PC-3 (cell line): ENCODE results near the gene DDX52. TPM values are rescaled to one million over a fixed set of nuclear protein-coding genes. Genes with fewer than 3 reads are reported as not detected.
"Not testable (repeated sequence)": the region's sequence is repeated elsewhere in the genome, so short reads cannot be mapped to it uniquely, and the experiment has no call there.

Experiments used
- ATAC-seq: fragments of 200-7000 bp; cut with Tn5 transposase; 2 replicates; pipeline ENCODE4 v1.9.1; 2020; ENCODE audit warnings: mild to moderate bottlenecking, moderate library complexity
- BruUV-seq: library from RNA; stranded (reverse); fragments of 400-500 nt; replicated peaks from 2 replicates; lab custom pipeline; 2021; lab: Mats Ljungman, UMichigan
- CTCF ChIA-PET: fragments of 300-600 bp; sonication (Branson Sonifier 250); formaldehyde crosslinking; loops from one replicate; lab custom pipeline; 2022; ENCODE audit warnings: antibody characterized with exemption; lab: Charles Lee
- POLR2A ChIA-PET: fragments of 300-600 bp; sonication (Branson Sonifier 250); formaldehyde crosslinking; loops from one replicate; lab custom pipeline; 2022; ENCODE audit warnings: antibody characterized with exemption; ENCODE audit not compliant: unreplicated experiment; lab: Charles Lee
- DNase-seq: peaks from one replicate; pipeline ENCODE4 v3.0.0-alpha.2; 2015
- H2AFZ ChIP-seq: fragments of 300-600 bp; sonication (generic); 2 replicates; pipeline ENCODE4 v1.6.0; 2016; ENCODE audit warnings: antibody characterized with exemption, low read length
- H3F3A ChIP-seq: fragments of 300-600 bp; sonication (generic); one replicate; pipeline ENCODE4 v1.6.0; 2017; ENCODE audit warnings: antibody characterized with exemption, low read length, control low read depth, mild to moderate bottlenecking; ENCODE audit not compliant: unreplicated experiment
- H3K27ac ChIP-seq: fragments of 300-600 bp; sonication (generic); 2 replicates; pipeline ENCODE4 v1.5.1; 2016; ENCODE audit warnings: mild to moderate bottlenecking, low read length
- H3K27me3 ChIP-seq: fragments of 300-600 bp; sonication (generic); 2 replicates; pipeline ENCODE4 v1.6.1; 2016; ENCODE audit warnings: low read length, mixed read lengths
- H3K36me3 ChIP-seq: fragments of 300-600 bp; sonication (generic); 2 replicates; pipeline ENCODE4 v1.6.1; 2016; ENCODE audit warnings: low read depth, mixed run types, low read length, mixed read lengths
- H3K4me1 ChIP-seq: fragments of 300-600 bp; sonication (generic); 2 replicates; pipeline ENCODE4 v1.5.1; 2016; ENCODE audit warnings: low read length; ENCODE audit not compliant: insufficient read depth
- H3K4me2 ChIP-seq: fragments of 300-600 bp; sonication (generic); 2 replicates; pipeline ENCODE4 v1.6.0; 2016; ENCODE audit warnings: low read length
- H3K4me3 ChIP-seq: fragments of 300-600 bp; sonication (generic); 2 replicates; pipeline ENCODE4 v1.5.1; 2016; ENCODE audit warnings: mild to moderate bottlenecking, low read length, mixed read lengths
- H3K79me2 ChIP-seq: fragments of 300-600 bp; sonication (generic); 2 replicates; pipeline ENCODE4 v1.6.1; 2017; ENCODE audit warnings: low read length, mixed read lengths
- H3K9ac ChIP-seq: fragments of 300-600 bp; sonication (generic); 2 replicates; pipeline ENCODE4 v1.6.0; 2016; ENCODE audit warnings: mild to moderate bottlenecking, low read length
- H3K9me2 ChIP-seq: fragments of 300-600 bp; sonication (generic); replicated peaks from 2 replicates; pipeline ENCODE4 v1.6.1; 2016; ENCODE audit warnings: mixed run types, low read length, mixed read lengths
- H3K9me3 ChIP-seq: fragments of 300-600 bp; sonication (generic); 2 replicates; pipeline ENCODE4 v1.6.1; 2016; ENCODE audit warnings: low read length, mixed read lengths
- H4K20me1 ChIP-seq: fragments of 300-600 bp; sonication (generic); 2 replicates; pipeline ENCODE4 v1.6.1; 2016; ENCODE audit warnings: low read length, mixed read lengths
- EZH2 ChIP-seq: fragments of 300-600 bp; sonication (generic); IDR thresholded peaks from one replicate; pipeline ENCODE4 v1.6.1; 2017; ENCODE audit warnings: antibody characterized with exemption, mild to moderate bottlenecking, low read length; ENCODE audit not compliant: unreplicated experiment
- EZH2phosphoT487 ChIP-seq: fragments of 300-600 bp; sonication (generic); IDR thresholded peaks from 2 replicates; pipeline ENCODE4 v1.6.1; 2018; ENCODE audit warnings: mild to moderate bottlenecking, antibody characterized with exemption, low read length, borderline replicate concordance
- intact Hi-C: fragments of 100-400 bp; cut with micrococcal nuclease; formaldehyde crosslinking; loops from 2 replicates; pipeline ENCODE4 v1.9.0; 2023
- total RNA-seq: library from RNA; depleted of rRNA; stranded (reverse); fragments of >200 nt; gene quantifications from 2 replicates; pipeline ENCODE4 v1.2.3, GENCODE V29; 2014
- TF ChIP-seq, protein P1 (sequence below): fragments of 300-600 bp; sonication (generic); conservative IDR thresholded peaks from 2 replicates; pipeline ENCODE4 v1.5.1; 2017; ENCODE audit warnings: antibody characterized with exemption, low read depth, mild to moderate bottlenecking, low read length

Gene DDX52
- total RNA-seq, 1 experiment from 2014 or later: 12.5 TPM

DNA sequence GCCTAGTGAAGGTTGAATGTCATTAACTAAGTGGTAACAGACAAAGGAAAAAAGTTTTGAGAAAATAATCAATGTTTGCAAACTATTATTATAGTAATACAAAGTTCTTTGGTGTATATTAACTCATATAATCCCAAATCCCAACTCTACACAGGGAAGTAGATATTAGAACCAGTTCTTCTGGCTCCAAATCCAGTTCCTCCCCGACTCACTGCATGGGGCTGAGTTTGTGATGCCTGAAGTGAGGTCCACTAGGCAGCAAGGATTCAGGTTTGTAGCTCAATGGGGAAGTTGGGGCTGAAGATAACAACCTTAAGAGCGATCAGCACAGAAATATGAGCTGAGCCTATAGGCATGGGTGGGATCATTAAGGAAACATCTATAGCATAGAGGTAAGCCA, 28.4 kb downstream of the DDX52 start:
- Histone ChIP-seq H3K9me2 (no peaks in the 10 kb centered on the region), H3K9ac (no peak overlapping the region), H3K36me3 (peaks cover 5% of the 10 kb centered on the region; the same call in 1 of the 2 replicates), H4K20me1 (no peaks in the 10 kb centered on the region), H3F3A (no peaks in the 10 kb centered on the region), H3K79me2 (no peaks in the 10 kb centered on the region), H3K4me1 (peaks cover 14% of the 10 kb centered on the region), H3K4me2 (no peak overlapping the region), H3K4me3 (no peak overlapping the region), H3K27me3 (no peaks in the 10 kb centered on the region), H2AFZ (no peak overlapping the region), H3K27ac (peak overlapping the region; percentile 37), H3K9me3 (no peaks in the 10 kb centered on the region)
- CTCF ChIA-PET: no interaction called here
- no TSS peak for BruUV-seq
- POLR2A ChIA-PET: no interaction called here
- DNase-seq: peak; percentile 30
- ATAC-seq: no peak
- TF ChIP-seq EZH2 (no peak), EZH2phosphoT487 (no peak)
- TF ChIP-seq, protein P1, sequence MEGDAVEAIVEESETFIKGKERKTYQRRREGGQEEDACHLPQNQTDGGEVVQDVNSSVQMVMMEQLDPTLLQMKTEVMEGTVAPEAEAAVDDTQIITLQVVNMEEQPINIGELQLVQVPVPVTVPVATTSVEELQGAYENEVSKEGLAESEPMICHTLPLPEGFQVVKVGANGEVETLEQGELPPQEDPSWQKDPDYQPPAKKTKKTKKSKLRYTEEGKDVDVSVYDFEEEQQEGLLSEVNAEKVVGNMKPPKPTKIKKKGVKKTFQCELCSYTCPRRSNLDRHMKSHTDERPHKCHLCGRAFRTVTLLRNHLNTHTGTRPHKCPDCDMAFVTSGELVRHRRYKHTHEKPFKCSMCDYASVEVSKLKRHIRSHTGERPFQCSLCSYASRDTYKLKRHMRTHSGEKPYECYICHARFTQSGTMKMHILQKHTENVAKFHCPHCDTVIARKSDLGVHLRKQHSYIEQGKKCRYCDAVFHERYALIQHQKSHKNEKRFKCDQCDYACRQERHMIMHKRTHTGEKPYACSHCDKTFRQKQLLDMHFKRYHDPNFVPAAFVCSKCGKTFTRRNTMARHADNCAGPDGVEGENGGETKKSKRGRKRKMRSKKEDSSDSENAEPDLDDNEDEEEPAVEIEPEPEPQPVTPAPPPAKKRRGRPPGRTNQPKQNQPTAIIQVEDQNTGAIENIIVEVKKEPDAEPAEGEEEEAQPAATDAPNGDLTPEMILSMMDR: no peak
- intact Hi-C loops: no loop called here

DNA sequence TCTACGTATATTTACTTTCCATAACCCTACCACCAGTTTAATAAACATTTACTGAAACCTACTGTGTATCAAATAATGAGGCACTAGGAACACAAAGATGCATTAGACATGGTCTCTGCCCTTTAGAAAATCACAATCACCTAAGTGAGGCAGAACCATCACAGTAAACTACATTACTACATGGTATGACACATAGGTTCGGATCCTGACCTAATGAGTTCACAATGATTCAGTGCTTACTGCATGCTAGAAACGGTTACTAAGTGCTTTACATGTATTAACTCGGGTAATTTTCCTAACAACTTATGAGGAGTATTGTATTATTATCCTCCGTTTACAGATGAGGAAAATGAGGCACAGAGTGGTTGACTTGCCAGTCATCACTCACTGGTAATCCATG, 28.9 kb downstream of the DDX52 start:
- Histone ChIP-seq H3K9me3 (no peaks in the 10 kb centered on the region), H3K27me3 (no peaks in the 10 kb centered on the region), H3K79me2 (no peaks in the 10 kb centered on the region), H3F3A (no peaks in the 10 kb centered on the region), H3K27ac (peak overlapping the region; percentile 37), H3K9me2 (no peaks in the 10 kb centered on the region), H3K4me3 (no peak overlapping the region), H3K4me2 (no peak overlapping the region), H2AFZ (no peak overlapping the region), H4K20me1 (no peaks in the 10 kb centered on the region), H3K4me1 (peaks cover 15% of the 10 kb centered on the region), H3K9ac (no peak overlapping the region), H3K36me3 (peaks cover 5% of the 10 kb centered on the region; the same call in 1 of the 2 replicates)
- ChIA-PET POLR2A (no interaction called here), CTCF (no interaction called here)
- intact Hi-C loops: no loop called here
- ATAC-seq (peak; percentile 56), DNase-seq (peak; percentile 67)
- TF ChIP-seq, protein P1: no peak
- no peak for TF ChIP-seq EZH2
- no peak for TF ChIP-seq EZH2phosphoT487
- no TSS peak for BruUV-seq

DNA sequence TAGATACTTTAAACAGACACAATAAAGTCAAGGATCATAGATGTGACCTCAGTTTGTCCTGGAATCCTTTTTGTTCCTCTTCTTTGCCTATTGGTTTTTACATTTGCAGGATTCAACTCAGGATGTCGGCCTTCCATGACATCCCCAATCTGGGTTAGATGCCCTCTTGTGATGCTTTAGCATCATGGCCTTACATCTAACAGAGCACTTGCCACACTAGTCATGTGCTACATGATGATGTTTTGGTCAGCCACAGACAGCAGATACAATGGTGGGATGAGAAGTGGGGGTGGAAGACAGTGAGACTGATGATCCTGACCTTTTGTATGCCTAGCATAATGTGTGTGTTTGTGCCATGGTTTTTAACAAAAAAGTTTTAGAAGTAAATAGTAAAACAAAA, 32.3 kb downstream of the DDX52 start:
- TF ChIP-seq EZH2 (no peak), EZH2phosphoT487 (no peak)
- TF ChIP-seq, protein P1: no peak
- Histone ChIP-seq H3K27me3 (no peaks in the 10 kb centered on the region), H3F3A (no peaks in the 10 kb centered on the region), H3K9ac (no peak overlapping the region), H3K4me1 (peaks cover 29% of the 10 kb centered on the region), H3K4me2 (no peak overlapping the region), H3K27ac (no peak overlapping the region), H2AFZ (no peak overlapping the region), H3K9me3 (no peaks in the 10 kb centered on the region), H3K79me2 (peaks cover 28% of the 10 kb centered on the region), H3K9me2 (no peaks in the 10 kb centered on the region), H4K20me1 (no peaks in the 10 kb centered on the region; the same call in 1 of the 2 replicates), H3K4me3 (no peak overlapping the region), H3K36me3 (peaks cover 5% of the 10 kb centered on the region; the same call in 1 of the 2 replicates)
- CTCF ChIA-PET: no interaction called here
- POLR2A ChIA-PET: no interaction called here
- ATAC-seq: no peak
- DNase-seq: no peak
- BruUV-seq: no TSS peak
- intact Hi-C loops: no loop called here

DNA sequence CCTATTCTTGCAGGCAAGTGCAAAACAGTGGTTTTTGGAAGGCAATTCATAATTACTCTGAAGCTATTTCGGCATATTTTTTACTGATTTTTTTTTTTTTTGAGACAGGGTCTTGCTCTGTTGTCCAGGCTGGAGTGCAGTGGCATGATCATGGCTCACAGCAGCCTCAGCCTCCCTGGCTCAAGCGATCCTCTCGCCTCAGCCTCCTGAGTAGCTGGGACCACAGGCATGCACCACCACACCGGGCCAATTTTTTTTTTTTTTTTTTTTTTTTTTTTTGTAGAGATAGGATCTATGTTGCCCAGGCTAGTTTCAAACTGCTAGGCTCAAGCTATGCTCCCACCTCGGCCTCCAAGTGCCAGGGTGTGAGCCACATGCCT, 33.2 kb downstream of the DDX52 start:
- H3K9me2 ChIP-seq, H3F3A ChIP-seq, H3K9me3 ChIP-seq, H3K27me3 ChIP-seq, intact Hi-C loops, DNase-seq, BruUV-seq, H3K36me3 ChIP-seq, ATAC-seq, H4K20me1 ChIP-seq: not testable (repeated sequence)
- Histone ChIP-seq H3K9ac (peak overlapping the region; percentile 85), H3K79me2 (peaks cover 37% of the 10 kb centered on the region), H2AFZ (0 out of 2 replicates have a peak overlapping the region, but pooled peaks have one; percentile 61), H3K4me2 (peak overlapping the region; percentile 99), H3K4me1 (peaks cover 34% of the 10 kb centered on the region), H3K4me3 (peak overlapping the region; percentile 90), H3K27ac (peak overlapping the region; percentile 55)
- ChIA-PET POLR2A (interaction anchor here (0.6 kb wide), 1 partner anchor 47 kb away, joined by 3 read pairs; no protein-coding TSS in a partner anchor), CTCF (interaction anchor here (0.5 to 0.7 kb wide), 3 partner anchors 16 to 237 kb away, joined by 3 to 6 read pairs (median 4); no protein-coding TSS in a partner anchor)
